OCI-LY7 (cell line): ENCODE measurements around the gene STOML3. TPM values are rescaled to one million over a fixed set of nuclear protein-coding genes. Genes with fewer than 3 reads are reported as not detected.

ENCODE experiments used
- BruUV-seq: library from RNA; stranded (reverse); fragments of 400-500 nt; replicated peaks from 2 replicates; lab custom pipeline; 2021; lab: Mats Ljungman, UMichigan
- CTCF ChIA-PET: fragments of 300-600 bp; sonication (Branson Sonifier 250); formaldehyde crosslinking; loops from one replicate; lab custom pipeline; 2022; ENCODE audit warnings: antibody characterized with exemption; ENCODE audit not compliant: unreplicated experiment; lab: Charles Lee
- POLR2A ChIA-PET: fragments of 300-600 bp; sonication (Branson Sonifier 250); formaldehyde crosslinking; loops from one replicate; lab custom pipeline; 2022; ENCODE audit warnings: antibody characterized with exemption; lab: Charles Lee
- DNase-seq: peaks from one replicate; pipeline ENCODE4 v3.0.0-alpha.2; 2015; ENCODE audit warnings: low spot score
- H2AFZ ChIP-seq: fragments of 200-600 bp; sonication (generic), shearing (Covaris generic); 2 replicates; pipeline ENCODE4 v1.6.1; 2014; ENCODE audit warnings: mild to moderate bottlenecking, antibody characterized with exemption, low read length, moderate library complexity
- H3K27ac ChIP-seq: fragments of 200-600 bp; sonication (generic); 2 replicates; pipeline ENCODE4 v1.5.1; 2014; ENCODE audit warnings: mixed run types, low read depth, mild to moderate bottlenecking, moderate library complexity, low read length, inconsistent platforms; ENCODE audit not compliant: poor library complexity, severe bottlenecking
- H3K36me3 ChIP-seq: fragments of 200-600 bp; sonication (generic); 2 replicates; pipeline ENCODE4 v1.6.1; 2014; ENCODE audit warnings: mild to moderate bottlenecking, antibody characterized with exemption, low read length, moderate library complexity, mixed read lengths; ENCODE audit not compliant: insufficient read depth
- H3K4me1 ChIP-seq: fragments of 200-600 bp; sonication (generic); 2 replicates; pipeline ENCODE4 v1.5.1; 2014; ENCODE audit warnings: mild to moderate bottlenecking, low read length; ENCODE audit not compliant: insufficient read depth, poor library complexity, severe bottlenecking
- H3K4me2 ChIP-seq: fragments of 200-600 bp; sonication (generic); 2 replicates; pipeline ENCODE4 v1.6.1; 2014; ENCODE audit warnings: mild to moderate bottlenecking, low read length
- H3K4me3 ChIP-seq: fragments of 200-600 bp; sonication (generic); 2 replicates; pipeline ENCODE4 v1.5.1; 2014; ENCODE audit warnings: mild to moderate bottlenecking, low read depth, low read length; ENCODE audit not compliant: poor library complexity, severe bottlenecking
- H3K79me2 ChIP-seq: fragments of 200-600 bp; sonication (generic); 2 replicates; pipeline ENCODE4 v1.6.1; 2016; ENCODE audit warnings: low read depth, mild to moderate bottlenecking, low read length, moderate library complexity, mixed read lengths; ENCODE audit not compliant: insufficient read depth
- H3K9me2 ChIP-seq: fragments of 200-600 bp; sonication (generic); 2 replicates; pipeline ENCODE4 v1.6.1; 2016; ENCODE audit warnings: mild to moderate bottlenecking, low read length, mixed read lengths; ENCODE audit not compliant: insufficient read depth
- H3K9me3 ChIP-seq: fragments of 200-600 bp; sonication (generic); 2 replicates; pipeline ENCODE4 v1.6.1; 2014; ENCODE audit warnings: mild to moderate bottlenecking, mixed run types, low read length, mixed read lengths
- H4K20me1 ChIP-seq: fragments of 200-600 bp; sonication (generic); 2 replicates; pipeline ENCODE4 v1.6.1; 2014; ENCODE audit warnings: mild to moderate bottlenecking, antibody characterized with exemption, low read length, moderate library complexity, mixed read lengths; ENCODE audit not compliant: insufficient read depth
- CTCF ChIP-seq: fragments of 200-600 bp; sonication (generic); conservative IDR thresholded peaks from 2 replicates; pipeline ENCODE4 v1.5.1; 2014; ENCODE audit warnings: mild to moderate bottlenecking, antibody characterized with exemption, low read length, moderate library complexity, mixed read lengths
- EZH2phosphoT487 ChIP-seq: fragments of 200-600 bp; sonication (generic); IDR thresholded peaks from 2 replicates; pipeline ENCODE4 v1.6.1; 2018; ENCODE audit warnings: low read depth, borderline replicate concordance, mild to moderate bottlenecking, mixed run types, antibody characterized with exemption, low read length, moderate library complexity, mixed read lengths
- intact Hi-C: fragments of 100-400 bp; cut with micrococcal nuclease; formaldehyde crosslinking; loops from one replicate; pipeline ENCODE4 v1.10.0; 2022; ENCODE audit not compliant: unreplicated experiment
- total RNA-seq, 2 experiments: library from RNA; depleted of rRNA in 1 of 2; stranded (reverse); fragments of >200 nt in 1 of 2; shearing (Covaris generic) in 1 of 2; gene quantifications; 2 replicates each; pipeline ENCODE4 v1.2.3, GENCODE V29; 2014 to 2022

The STOML3 gene
- total RNA-seq, 2 experiments from 2014 or later: not detected

GRCh38 chr13:38933786-38934185, 56.8 kb downstream of the STOML3 start:
- Histone ChIP-seq H2AFZ (no peak overlapping the region), H3K9me2 (no peaks in the 10 kb centered on the region), H3K36me3 (no peaks in the 10 kb centered on the region), H3K27ac (no peak overlapping the region), H3K4me3 (no peak overlapping the region), H3K4me2 (no peak overlapping the region), H4K20me1 (no peaks in the 10 kb centered on the region), H3K79me2 (no peaks in the 10 kb centered on the region), H3K9me3 (no peaks in the 10 kb centered on the region), H3K4me1 (no peaks in the 10 kb centered on the region)
- CTCF ChIA-PET: no interaction called here
- no peak for DNase-seq
- no TSS peak for BruUV-seq
- intact Hi-C loops: no loop called here
- POLR2A ChIA-PET: interaction anchor here (0.7 kb wide), 1 partner anchor 9 kb away, joined by 3 read pairs; no protein-coding TSS in a partner anchor
- TF ChIP-seq EZH2phosphoT487 (no peak), CTCF (no peak)

- no peak overlapping the region for H2AFZ ChIP-seq
- no peaks in the 10 kb centered on the region for H3K4me1 ChIP-seq
- no peak overlapping the region for H3K4me3 ChIP-seq
- no peaks in the 10 kb centered on the region for H3K9me2 ChIP-seq
- H3K79me2 ChIP-seq: no peaks in the 10 kb centered on the region
- TF ChIP-seq CTCF (no peak), EZH2phosphoT487 (no peak)
- H3K9me3 ChIP-seq: no peaks in the 10 kb centered on the region
- ChIA-PET POLR2A (interaction anchor here (1.1 kb wide), 1 partner anchor 117 kb away, joined by 3 read pairs; no protein-coding TSS in a partner anchor), CTCF (no interaction called here)
- H3K27ac ChIP-seq: no peak overlapping the region
- no TSS peak for BruUV-seq
- no peaks in the 10 kb centered on the region for H4K20me1 ChIP-seq
- intact Hi-C loops: no loop called here
- DNase-seq: no peak
- no peak overlapping the region for H3K4me2 ChIP-seq
- H3K36me3 ChIP-seq: no peaks in the 10 kb centered on the region
Measured at GRCh38 chr13:38922170-38922569, 68.5 kb downstream of the STOML3 start.

GRCh38 chr13:38921081-38921480, 69.5 kb downstream of the STOML3 start:
- BruUV-seq: no TSS peak
- Histone ChIP-seq H2AFZ (no peak overlapping the region), H3K36me3 (no peaks in the 10 kb centered on the region), H3K27ac (no peak overlapping the region), H3K4me2 (no peak overlapping the region), H3K4me3 (no peak overlapping the region), H4K20me1 (no peaks in the 10 kb centered on the region), H3K4me1 (no peaks in the 10 kb centered on the region), H3K9me2 (no peaks in the 10 kb centered on the region), H3K79me2 (no peaks in the 10 kb centered on the region), H3K9me3 (no peaks in the 10 kb centered on the region)
- intact Hi-C loops: no loop called here
- POLR2A ChIA-PET: no interaction called here
- DNase-seq: no peak
- no peak for TF ChIP-seq CTCF
- CTCF ChIA-PET: no interaction called here

Other genes with a start within 250 kb of the STOML3 start
- 35.3 and 43.3 TPM in 2 replicates for gene PROSER1, start 47.3 kb upstream of the STOML3 start, total RNA-seq (2014; rRNA removed; shearing (Covaris generic))
- gene PROSER1, start 47.3 kb upstream of the STOML3 start, total RNA-seq (2022): 85.8 and 103 TPM in 2 replicates
- gene NHLRC3, start 47.6 kb upstream of the STOML3 start, total RNA-seq (2014; rRNA removed; shearing (Covaris generic)): 26.8 and 28.6 TPM in 2 replicates
- gene NHLRC3, start 47.6 kb upstream of the STOML3 start, total RNA-seq (2022): 35.4 and 39.4 TPM in 2 replicates